ENCODE measurements around the gene PRDX3.

PRDX3 gene

GRCh38 chr10:119176166-119176565 lies 2.4 kb downstream of the PRDX3 start:
- ATAC-seq: no peak
- TF ChIP-seq OSR1 (CRISPR knock-in tag; IDR thresholded peaks at IDR 0.05): no peak
- no peak for TF ChIP-seq BACH2 (CRISPR knock-in tag; IDR thresholded peaks at IDR 0.05; ENCODE audit: borderline replicate concordance)
- no peak for TF ChIP-seq GLIS3 (CRISPR knock-in tag; IDR thresholded peaks at IDR 0.05)
- no peak for TF ChIP-seq CREB5 (CRISPR knock-in tag; IDR thresholded peaks at IDR 0.05; ENCODE audit: low read depth)
- TF ChIP-seq ZNF565 (CRISPR knock-in tag; conservative IDR thresholded peaks at IDR 0.05; ENCODE audit: low read depth): no peak
- TF ChIP-seq ZFP3 (CRISPR knock-in tag; IDR thresholded peaks at IDR 0.05): no peak
- no peak for TF ChIP-seq PPARA (CRISPR knock-in tag; IDR thresholded peaks at IDR 0.05; ENCODE audit: borderline replicate concordance)

GRCh38 chr10:119174109-119174508 lies 4.5 kb downstream of the PRDX3 start:
- ATAC-seq: no peak
- TF ChIP-seq GLIS3 (CRISPR knock-in tag; IDR thresholded peaks at IDR 0.05): no peak
- no peak for TF ChIP-seq OSR1 (CRISPR knock-in tag; IDR thresholded peaks at IDR 0.05)
- no peak for TF ChIP-seq ARNTL (CRISPR knock-in tag; IDR thresholded peaks at IDR 0.05; ENCODE audit: borderline replicate concordance, low read depth)
- no peak for TF ChIP-seq SNAI2 (CRISPR knock-in tag; IDR thresholded peaks at IDR 0.05)
- TF ChIP-seq ESRRG (CRISPR knock-in tag; IDR thresholded peaks at IDR 0.05): no peak
- no peak for TF ChIP-seq ZFP30 (CRISPR knock-in tag; IDR thresholded peaks at IDR 0.05)

GRCh38 chr10:119167041-119167440 lies 11.6 kb downstream of the PRDX3 start:
- no peak for ATAC-seq
- no peak for TF ChIP-seq TOX (CRISPR knock-in tag; IDR thresholded peaks at IDR 0.05; ENCODE audit: borderline replicate concordance)
- TF ChIP-seq TCF4 (CRISPR knock-in tag; IDR thresholded peaks at IDR 0.05; ENCODE audit: borderline replicate concordance): no peak
- TF ChIP-seq BACH2 (CRISPR knock-in tag; IDR thresholded peaks at IDR 0.05; ENCODE audit: borderline replicate concordance): no peak
- no peak for TF ChIP-seq OSR1 (CRISPR knock-in tag; IDR thresholded peaks at IDR 0.05)
- TF ChIP-seq ZFP30 (CRISPR knock-in tag; IDR thresholded peaks at IDR 0.05): no peak
- TF ChIP-seq CREB5 (CRISPR knock-in tag; IDR thresholded peaks at IDR 0.05; ENCODE audit: low read depth): no peak
- no peak for TF ChIP-seq ZNF8 (CRISPR knock-in tag; IDR thresholded peaks at IDR 0.05)
- TF ChIP-seq ZNF565 (CRISPR knock-in tag; conservative IDR thresholded peaks at IDR 0.05; ENCODE audit: low read depth): no peak
- no peak for TF ChIP-seq GLIS3 (CRISPR knock-in tag; IDR thresholded peaks at IDR 0.05)
- no peak for TF ChIP-seq ZFP3 (CRISPR knock-in tag; IDR thresholded peaks at IDR 0.05)
- TF ChIP-seq TSHZ2 (CRISPR knock-in tag; IDR thresholded peaks at IDR 0.05): no peak
- no peak for TF ChIP-seq CSRNP3 (CRISPR knock-in tag; IDR thresholded peaks at IDR 0.05)
- TF ChIP-seq ZC3H10 (CRISPR knock-in tag; IDR thresholded peaks at IDR 0.05): no peak
- no peak for TF ChIP-seq POU6F1 (CRISPR knock-in tag; IDR thresholded peaks at IDR 0.05; ENCODE audit: borderline replicate concordance, low read depth)
- no peak for TF ChIP-seq ESRRG (CRISPR knock-in tag; IDR thresholded peaks at IDR 0.05)
- TF ChIP-seq RARB (CRISPR knock-in tag; IDR thresholded peaks at IDR 0.05): no peak
- no peak for TF ChIP-seq CSDC2 (CRISPR knock-in tag; IDR thresholded peaks at IDR 0.05)
- no peak for TF ChIP-seq PPARA (CRISPR knock-in tag; IDR thresholded peaks at IDR 0.05; ENCODE audit: borderline replicate concordance)
- no peak for TF ChIP-seq ARNTL (CRISPR knock-in tag; IDR thresholded peaks at IDR 0.05; ENCODE audit: borderline replicate concordance, low read depth)

Measured in SK-N-SH treated with all-trans-retinoic acid at 6 μM for 48 hours (cell line).